Endothelial cell of umbilical vein (primary cell): ENCODE data around the gene KAZN. TPM values are rescaled to one million over a fixed set of nuclear protein-coding genes. Genes with fewer than 3 reads are reported as not detected.

Experiments
- BruUV-seq: library from RNA; stranded (reverse); fragments of 400-500 nt; replicated peaks from 2 replicates; lab custom pipeline; 2021; lab: Mats Ljungman, UMichigan
- CTCF ChIA-PET: fragments of 300-600, 350-600 bp; sonication (Branson Sonifier 250); formaldehyde crosslinking; loops from one replicate; lab custom pipeline; 2021; ENCODE audit warnings: antibody characterized with exemption, inconsistent platforms; lab: Charles Lee
- POLR2A ChIA-PET: fragments of 300-600, 350-600 bp; sonication (Branson Sonifier 250); formaldehyde crosslinking; loops from one replicate; lab custom pipeline; 2021; ENCODE audit warnings: antibody characterized with exemption, inconsistent platforms; lab: Charles Lee
- DNase-seq: peaks from one replicate; pipeline ENCODE4 v3.0.0-alpha.2; 2011; ENCODE audit warnings: low read depth, low spot score
- FAIRE-seq: peaks from 2 replicates; lab custom pipeline; 2011; peaks lifted over from hg19 to GRCh38; lab: Jason Lieb, UNC
- H2AFZ ChIP-seq: 2 replicates; pipeline ENCODE4 v1.6.0; 2012; ENCODE audit warnings: low read depth, low read length, control low read depth, inconsistent platforms
- H3K27ac ChIP-seq: 2 replicates; pipeline ENCODE4 v1.5.1; 2011; ENCODE audit warnings: low read depth, mild to moderate bottlenecking, control low read depth, low read length, moderate library complexity; ENCODE audit not compliant: insufficient read depth
- H3K27me3 ChIP-seq, 2 experiments: 2 replicates each; pipeline versions ENCODE4 v1.6.0 to v1.6.1; 2011; ENCODE audit warnings: low read length in 2 of 2, mixed read lengths in 1 of 2; ENCODE audit not compliant: control insufficient read depth in 2 of 2, insufficient read depth in 2 of 2
- H3K36me3 ChIP-seq, 2 experiments: 2 replicates in 1 of 2; 3 replicates in 1 of 2; pipeline ENCODE4 v1.5.1; 2011; ENCODE audit warnings: low read length in 2 of 2, mild to moderate bottlenecking in 1 of 2, moderate library complexity in 1 of 2; ENCODE audit not compliant: control insufficient read depth in 2 of 2, insufficient read depth in 2 of 2; ENCODE audit errors: extremely low read depth in 1 of 2
- H3K4me1 ChIP-seq: 3 replicates; pipeline ENCODE4 v1.5.1; 2011; ENCODE audit warnings: mild to moderate bottlenecking, low read length; ENCODE audit not compliant: control insufficient read depth, insufficient read depth; ENCODE audit errors: extremely low read depth
- H3K4me2 ChIP-seq: 2 replicates; pipeline ENCODE4 v1.6.1; 2011; ENCODE audit warnings: low read length, control low read depth, mixed read lengths; ENCODE audit not compliant: insufficient read depth
- H3K4me3 ChIP-seq, 3 experiments: fragments of 200-600 bp in 1 of 3; sonication (generic), shearing (Covaris generic) in 1 of 3; replicated peaks in 1 of 3; 2 replicates each; pipeline ENCODE4 v1.5.1; 2011 to 2016; ENCODE audit warnings: control low read depth in 3 of 3, low read length in 3 of 3, mild to moderate bottlenecking in 2 of 3, inconsistent platforms in 1 of 3, low read depth in 1 of 3, moderate library complexity in 1 of 3; ENCODE audit not compliant: insufficient read depth in 1 of 3
- H3K79me2 ChIP-seq: 2 replicates; pipeline ENCODE4 v1.6.0; 2012; ENCODE audit warnings: low read length, inconsistent platforms; ENCODE audit not compliant: control insufficient read depth, insufficient read depth
- H3K9ac ChIP-seq: replicated peaks from 2 replicates; pipeline ENCODE3; 2011; ENCODE audit warnings: low read length, control low read depth; ENCODE audit not compliant: insufficient read depth; ENCODE audit errors: extremely low read depth
- H3K9me1 ChIP-seq: replicated peaks from 3 replicates; pipeline ENCODE4 v1.6.0; 2011; ENCODE audit warnings: mild to moderate bottlenecking, low read length; ENCODE audit not compliant: control insufficient read depth, insufficient read depth; ENCODE audit errors: extremely low read depth
- H3K9me3 ChIP-seq: replicated peaks from 2 replicates; pipeline ENCODE4 v1.5.1; 2012; ENCODE audit warnings: low read length, inconsistent platforms; ENCODE audit not compliant: control insufficient read depth, insufficient read depth
- H4K20me1 ChIP-seq: replicated peaks from 2 replicates; pipeline ENCODE3; 2011; ENCODE audit warnings: mild to moderate bottlenecking, low read length; ENCODE audit not compliant: control insufficient read depth, insufficient read depth; ENCODE audit errors: extremely low read depth
- EZH2 ChIP-seq: IDR thresholded peaks from 2 replicates; pipeline ENCODE4 v1.6.1; 2012; ENCODE audit warnings: borderline replicate concordance, low read depth, mild to moderate bottlenecking, moderate library complexity, low read length, inconsistent platforms; ENCODE audit not compliant: severe bottlenecking
- FOS ChIP-seq: IDR thresholded peaks from 2 replicates; pipeline ENCODE4 v1.6.1; 2011; ENCODE audit warnings: mild to moderate bottlenecking, low read length, moderate library complexity, borderline replicate concordance; ENCODE audit not compliant: insufficient read depth
- GATA2 ChIP-seq: IDR thresholded peaks from 2 replicates; pipeline ENCODE4 v1.7.0; 2011; ENCODE audit warnings: low read depth, mild to moderate bottlenecking, moderate library complexity, mixed read lengths, low read length; ENCODE audit not compliant: insufficient read length, insufficient read depth
- JUN ChIP-seq: IDR thresholded peaks from 2 replicates; pipeline ENCODE4 v1.6.1; 2011; ENCODE audit warnings: borderline replicate concordance, low read depth; ENCODE audit not compliant: insufficient read length, insufficient read depth
- MYC ChIP-seq: IDR thresholded peaks from one replicate; pipeline ENCODE4 v1.6.1; 2011; ENCODE audit warnings: mild to moderate bottlenecking, low read depth, low read length
- POLR2A ChIP-seq: IDR thresholded peaks from 2 replicates; pipeline ENCODE4 v1.6.1; 2012; ENCODE audit warnings: low read depth, mild to moderate bottlenecking, control low read depth, low read length
- POLR2AphosphoS5 ChIP-seq: IDR thresholded peaks from 2 replicates; pipeline ENCODE4 v1.6.1; 2012; ENCODE audit warnings: low read depth, mild to moderate bottlenecking, control low read depth, low read length, moderate library complexity; ENCODE audit not compliant: insufficient read depth
- dilution Hi-C: fragments of 300-500 bp; cut with MboI; formaldehyde crosslinking; loops from one replicate; pipeline ENCODE4 v1.15.0; 2019; ENCODE audit warnings: low sequenced_read_pairs; ENCODE audit not compliant: extremely low pct_ligation_motif_present
- intact Hi-C: fragments of 100-400 bp; cut with micrococcal nuclease; formaldehyde crosslinking; loops from one replicate; pipeline ENCODE4 v1.10.0; 2022
- polyA plus RNA-seq, 4 experiments: library from polyadenylated mRNA; depleted of rRNA in 3 of 4; stranded (reverse) in 3 of 4; unstranded in 1 of 4; fragments of >200 nt; gene quantifications; 2 replicates each; pipeline versions ENCODE4 v1.2.1 to v1.2.3, GENCODE V29; 2011 to 2012; ENCODE audit warnings: missing spikeins in 1 of 4
- total RNA-seq: library from RNA; stranded (reverse); gene quantifications from 2 replicates; pipeline ENCODE4 v1.2.3, GENCODE V29; 2021
- TF ChIP-seq, protein P1 (sequence below): IDR thresholded peaks from 2 replicates; pipeline ENCODE4 v1.6.1; 2011; ENCODE audit not compliant: insufficient read depth, insufficient read length
- TF ChIP-seq, protein P2 (sequence below), 2 donors: IDR thresholded peaks; 1 replicate in 1 of 2; 2 replicates in 1 of 2; pipeline ENCODE4 v1.5.1; 2011; ENCODE audit warnings: low read length in 2 of 2, mild to moderate bottlenecking in 2 of 2, moderate library complexity in 2 of 2, control low read depth in 1 of 2, inconsistent platforms in 1 of 2, low read depth in 1 of 2; ENCODE audit not compliant: insufficient read depth in 1 of 2; ENCODE audit errors: extremely low read depth in 1 of 2

The KAZN gene
- total and polyA plus RNA-seq, 2 donors (not counting 3 experiments of a cell fraction or from before 2014, with no cell fraction given), result 1.6 to 5.8 TPM

DNA sequence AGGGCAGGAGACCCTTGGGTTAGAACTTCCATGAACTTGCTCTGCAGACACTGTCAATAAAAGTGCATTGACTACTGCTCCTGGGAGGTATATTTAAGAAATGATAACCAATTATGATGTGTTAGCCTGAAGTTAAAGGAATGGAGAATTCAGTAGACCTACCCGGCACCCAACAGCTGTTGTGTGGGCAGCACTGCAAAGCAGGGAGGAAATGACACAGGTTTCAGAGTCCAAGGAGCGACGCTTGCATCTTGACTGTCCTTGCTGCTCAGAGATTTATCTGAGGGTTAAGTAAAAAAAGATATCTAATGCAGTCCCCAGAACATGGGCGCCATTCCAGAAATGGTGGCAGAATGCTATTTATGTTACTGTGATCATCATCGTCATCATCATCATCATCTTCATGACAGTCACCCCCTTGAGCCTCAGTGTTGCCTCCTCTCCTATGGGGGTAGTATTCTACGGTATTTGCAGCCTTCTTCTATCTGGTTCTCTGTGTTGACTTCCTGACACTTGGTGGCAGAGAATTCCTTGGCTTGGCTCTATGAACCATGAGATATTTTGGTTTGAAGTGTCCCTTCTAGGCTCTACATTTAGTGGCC is 225.9 kb downstream of the KAZN start:
- dilution Hi-C loops, result no loop called here
- Histone ChIP-seq H3K4me2 (no peak overlapping the region), H2AFZ (no peak overlapping the region), H3K9me3 (no peaks in the 10 kb centered on the region), H4K20me1 (no peaks in the 10 kb centered on the region), H3K9ac (no peak overlapping the region), H3K79me2 (no peaks in the 10 kb centered on the region), H3K9me1 (no peaks in the 10 kb centered on the region), H3K4me1 (no peaks in the 10 kb centered on the region), H3K36me3 (no peaks in the 10 kb centered on the region), H3K4me3 (no peak overlapping the region), H3K27ac (no peak overlapping the region), H3K27me3 (no peaks in the 10 kb centered on the region)
- TF ChIP-seq FOS (no peak), GATA2 (no peak), MYC (no peak), POLR2AphosphoS5 (no peak), JUN (no peak), POLR2A (no peak), EZH2 (no peak)
- TF ChIP-seq, protein P1, sequence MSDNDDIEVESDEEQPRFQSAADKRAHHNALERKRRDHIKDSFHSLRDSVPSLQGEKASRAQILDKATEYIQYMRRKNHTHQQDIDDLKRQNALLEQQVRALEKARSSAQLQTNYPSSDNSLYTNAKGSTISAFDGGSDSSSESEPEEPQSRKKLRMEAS, result no peak
- TF ChIP-seq, protein P2, sequence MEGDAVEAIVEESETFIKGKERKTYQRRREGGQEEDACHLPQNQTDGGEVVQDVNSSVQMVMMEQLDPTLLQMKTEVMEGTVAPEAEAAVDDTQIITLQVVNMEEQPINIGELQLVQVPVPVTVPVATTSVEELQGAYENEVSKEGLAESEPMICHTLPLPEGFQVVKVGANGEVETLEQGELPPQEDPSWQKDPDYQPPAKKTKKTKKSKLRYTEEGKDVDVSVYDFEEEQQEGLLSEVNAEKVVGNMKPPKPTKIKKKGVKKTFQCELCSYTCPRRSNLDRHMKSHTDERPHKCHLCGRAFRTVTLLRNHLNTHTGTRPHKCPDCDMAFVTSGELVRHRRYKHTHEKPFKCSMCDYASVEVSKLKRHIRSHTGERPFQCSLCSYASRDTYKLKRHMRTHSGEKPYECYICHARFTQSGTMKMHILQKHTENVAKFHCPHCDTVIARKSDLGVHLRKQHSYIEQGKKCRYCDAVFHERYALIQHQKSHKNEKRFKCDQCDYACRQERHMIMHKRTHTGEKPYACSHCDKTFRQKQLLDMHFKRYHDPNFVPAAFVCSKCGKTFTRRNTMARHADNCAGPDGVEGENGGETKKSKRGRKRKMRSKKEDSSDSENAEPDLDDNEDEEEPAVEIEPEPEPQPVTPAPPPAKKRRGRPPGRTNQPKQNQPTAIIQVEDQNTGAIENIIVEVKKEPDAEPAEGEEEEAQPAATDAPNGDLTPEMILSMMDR (IDR thresholded peaks at IDR 0.05; ENCODE audit: extremely low read depth in 1 of 2, insufficient read depth in 1 of 2, low read depth in 1 of 2, low read length in 2 of 2), result no peak
- intact Hi-C loops, result no loop called here
- POLR2A ChIA-PET, result no interaction called here
- no peak for DNase-seq
- CTCF ChIA-PET, result no interaction called here
- no TSS peak for BruUV-seq
- FAIRE-seq, result no peak
